GM19351 (cell line): ENCODE data around the gene CXXC4.

ENCODE experiments used
- ATAC-seq: cut with Tn5 transposase; IDR thresholded peaks from one replicate; pipeline ENCODE4 v1.9.1; 2021; ENCODE audit warnings: mild to moderate bottlenecking, moderate library complexity; ENCODE audit not compliant: unreplicated experiment

CXXC4 gene

DNA sequence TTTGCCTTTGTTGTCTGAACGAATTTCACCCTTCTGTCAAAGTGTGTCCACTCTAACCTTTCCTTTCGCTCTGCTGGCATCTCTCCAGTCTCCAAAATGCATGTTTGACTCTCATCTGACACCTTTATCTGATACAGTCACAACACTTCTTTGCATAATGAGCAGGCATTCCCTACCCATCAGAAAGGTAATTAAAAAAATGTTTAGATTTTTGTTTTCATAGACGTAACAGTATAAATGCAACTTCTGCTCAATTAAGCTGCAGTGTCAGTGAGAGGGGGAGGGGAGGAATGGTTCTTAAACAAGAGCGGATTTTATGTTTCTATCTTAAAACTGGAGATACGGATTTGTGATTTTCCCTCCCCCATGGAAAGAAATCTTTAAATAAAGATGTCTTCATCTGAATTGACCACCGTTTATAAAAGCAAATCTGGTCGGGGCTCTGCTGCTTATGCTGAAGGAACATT lies 70.2 kb downstream of the CXXC4 start:
- no peak for ATAC-seq

DNA sequence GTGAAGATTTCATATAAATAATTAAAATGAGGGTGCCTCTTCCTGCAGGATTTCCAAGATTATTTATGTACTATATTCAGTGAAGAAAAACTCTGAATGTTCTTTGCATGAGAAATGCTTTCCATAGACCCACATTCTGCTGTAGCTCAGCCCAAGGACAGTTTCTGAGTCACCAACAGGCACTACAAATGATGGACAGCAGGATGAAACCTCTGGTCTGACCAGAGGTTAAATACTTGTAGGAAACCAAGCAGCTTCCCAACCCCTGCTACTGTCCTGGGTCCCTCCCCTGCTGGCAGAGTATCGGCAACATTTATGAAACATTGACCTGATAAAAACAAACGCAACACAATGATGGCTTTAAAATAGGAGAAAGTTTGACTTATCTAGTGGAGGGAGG lies 73.1 kb downstream of the CXXC4 start:
- no peak for ATAC-seq

DNA sequence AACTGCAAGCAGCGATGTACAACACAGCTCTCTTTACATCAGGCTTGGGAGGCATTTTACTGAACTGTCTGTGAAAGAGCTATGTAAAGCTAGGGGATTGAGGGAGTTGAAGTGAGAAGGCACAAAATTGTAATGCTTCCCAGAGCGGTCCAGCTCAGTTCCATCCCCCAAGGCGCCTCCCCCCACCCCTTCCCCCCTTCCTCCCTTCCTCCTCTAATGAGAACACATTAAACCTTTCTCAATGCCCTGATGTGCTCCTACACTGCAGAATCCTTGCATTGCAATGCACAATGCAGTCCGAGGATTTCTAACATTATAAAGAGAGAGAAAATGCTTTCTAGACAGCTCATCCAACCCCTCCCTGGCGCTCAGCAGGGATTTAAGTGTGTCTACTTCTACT lies 73.9 kb downstream of the CXXC4 start:
- ATAC-seq = no peak
